Measurements from ENCODE around the gene TMA7.
"Not testable (repeated sequence)": the region's sequence is repeated elsewhere in the genome, so short reads cannot be mapped to it uniquely, and the experiment has no call there.

The TMA7 gene

DNA sequence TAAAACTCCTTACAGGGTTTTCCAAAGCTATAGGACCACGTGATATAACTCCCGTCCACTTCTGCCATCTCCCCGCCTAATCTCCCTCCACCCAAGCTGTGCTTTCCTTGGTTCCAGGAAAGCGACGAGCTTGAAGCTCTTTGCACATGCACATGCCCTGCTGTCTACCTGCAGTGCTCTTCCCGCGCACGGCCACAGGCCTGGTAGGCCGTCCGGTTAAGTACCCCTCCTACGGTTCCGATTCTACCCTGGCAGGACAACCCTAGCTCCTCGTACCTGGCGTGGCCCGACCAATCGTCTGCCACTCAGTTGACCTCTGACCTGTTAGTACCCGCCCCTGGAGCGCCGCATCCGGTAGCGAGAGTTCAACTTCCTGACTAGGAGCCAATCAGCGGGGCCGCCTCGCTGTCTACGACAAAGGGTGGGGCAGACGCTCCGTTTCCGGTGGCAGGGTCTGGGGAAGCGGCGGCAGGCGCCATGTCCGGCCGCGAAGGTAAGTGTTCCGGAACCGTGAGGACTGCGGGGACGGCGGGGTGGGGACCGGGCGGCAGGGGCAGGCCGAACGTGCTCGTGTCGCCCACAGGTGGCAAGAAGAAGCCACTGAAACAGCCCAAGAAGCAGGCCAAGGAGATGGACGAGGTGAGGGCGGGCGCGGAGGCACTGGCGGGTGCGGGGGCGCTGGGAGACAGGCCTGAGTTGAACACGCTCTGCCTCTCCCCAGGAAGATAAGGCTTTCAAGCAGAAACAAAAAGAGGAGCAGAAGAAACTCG, at the start of gene TMA7, which contains the start of gene CCDC51:
TSS of gene TMA7 (plus strand) at position 438 of the 770 bp plus-strand sequence. CDS start at position 478, 40 bp downstream.
TSS of gene CCDC51 (minus strand) at position 300 of the 770 bp plus-strand sequence. CDS start 4,991 bp downstream, outside the sequence.
- Mint-ChIP-seq H3K4me1 (ENCODE audit: low read depth) (peaks cover 39% of the 10 kb centered on the region), H3K9me3 (ENCODE audit: low read depth) (no peaks in the 10 kb centered on the region), H3K36me3 (no peaks in the 10 kb centered on the region), H3K27ac (peak within 1 kb of the TSS; percentile 98), H3K27me3 (no peaks in the 10 kb centered on the region), H3K4me3 (peak within 1 kb of the TSS; percentile 98)

DNA sequence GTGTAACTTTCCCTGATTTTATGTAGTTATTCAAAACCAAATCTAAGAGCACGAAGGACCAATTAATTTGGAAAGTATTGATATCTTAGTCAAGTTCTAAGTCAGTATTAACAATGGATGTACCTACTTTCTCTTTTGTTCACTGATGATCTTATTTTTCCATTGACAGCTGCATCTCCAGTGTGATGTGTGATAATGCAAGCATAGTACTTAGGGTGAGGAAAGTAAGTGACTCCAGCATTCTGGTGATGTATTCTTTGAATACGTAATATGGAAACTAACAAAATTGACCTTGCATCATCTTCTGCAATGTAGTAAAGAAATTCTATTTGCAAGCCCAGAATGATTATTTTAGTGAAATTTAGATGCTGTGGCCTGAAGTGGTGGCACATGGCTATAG, 45.7 kb upstream of the TMA7 start:
- H3K4me3 Mint-ChIP-seq: no peak overlapping the region
- H3K27me3 Mint-ChIP-seq: peaks cover 9% of the 10 kb centered on the region

DNA sequence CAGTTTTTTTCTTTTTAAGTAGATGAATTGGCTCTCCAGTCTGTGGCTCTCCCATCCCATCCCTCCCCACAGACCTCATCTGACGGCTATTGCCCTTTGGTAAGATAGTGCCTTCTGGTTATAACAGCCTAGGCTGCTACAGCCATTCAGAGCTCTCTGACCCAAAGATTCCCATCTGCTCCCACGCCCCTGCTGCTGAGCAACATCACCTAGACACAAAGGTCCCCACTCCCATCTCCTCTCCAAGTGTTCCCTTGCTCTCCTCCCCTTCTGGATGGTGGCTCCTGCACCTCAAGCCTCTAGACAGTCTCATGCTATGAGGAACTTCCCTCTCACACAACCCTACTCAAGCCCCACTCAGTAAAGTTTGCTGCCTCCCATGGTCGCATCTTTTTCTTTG, 44.3 kb upstream of the TMA7 start:
- Mint-ChIP-seq H3K27me3 (peaks cover 9% of the 10 kb centered on the region), H3K9me3 (ENCODE audit: low read depth) (no peaks in the 10 kb centered on the region), H3K27ac (no peak overlapping the region), H3K36me3 (peaks cover 2% of the 10 kb centered on the region), H3K4me1 (ENCODE audit: low read depth) (no peaks in the 10 kb centered on the region), H3K4me3 (no peak overlapping the region)

More for the DNA sequence above, 45.7 kb upstream of the TMA7 start:
- Mint-ChIP-seq H3K36me3 (peaks cover 2% of the 10 kb centered on the region), H3K27ac (no peak overlapping the region), H3K9me3 (ENCODE audit: low read depth) (no peaks in the 10 kb centered on the region), H3K4me1 (ENCODE audit: low read depth) (no peaks in the 10 kb centered on the region)

DNA sequence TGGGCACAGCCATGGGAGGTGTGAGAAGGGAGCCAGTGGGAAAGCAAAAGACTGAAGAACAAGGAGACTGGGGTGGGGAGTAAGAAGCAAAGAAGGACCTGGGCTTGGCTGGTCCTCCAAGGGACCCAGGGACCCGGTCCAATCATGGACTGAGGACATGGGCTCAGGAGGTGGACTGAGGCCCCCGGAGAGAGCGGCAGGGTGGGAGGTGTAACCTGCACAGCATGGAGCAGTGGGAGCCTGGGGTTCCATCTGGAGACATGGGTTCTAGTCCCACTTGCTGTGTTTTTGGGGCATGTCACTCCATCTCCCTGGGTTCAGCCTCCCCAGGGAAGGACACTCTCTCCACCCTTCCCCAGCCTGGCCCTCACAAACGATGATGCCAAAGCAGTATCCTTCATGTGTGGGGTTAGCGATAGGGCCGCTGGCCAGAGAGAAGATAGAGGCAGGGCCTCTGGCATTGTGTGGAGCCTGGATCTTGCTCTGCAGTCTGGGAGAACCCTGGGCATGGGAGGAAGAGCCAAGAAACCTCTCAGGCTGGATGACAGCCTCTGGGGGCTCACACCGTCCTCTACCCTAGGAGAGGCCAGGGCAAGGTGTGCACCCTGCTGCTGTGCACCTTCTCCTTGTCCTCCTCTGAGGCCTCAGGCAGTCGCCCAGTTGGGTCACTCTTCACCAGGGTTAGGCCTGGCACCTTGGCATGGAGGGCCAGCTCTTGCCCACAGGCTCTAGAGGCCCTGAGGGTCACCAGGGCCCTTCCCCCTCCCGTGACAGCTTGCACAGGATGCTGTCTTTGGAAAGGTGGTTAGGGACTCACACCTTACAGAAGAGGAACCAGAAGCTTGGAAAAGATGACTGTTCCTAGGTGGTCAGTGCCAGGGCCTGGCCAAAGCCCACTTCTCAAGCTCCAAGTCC, 42.0 kb upstream of the TMA7 start:
- Mint-ChIP-seq H3K9me3 (ENCODE audit: low read depth) (no peaks in the 10 kb centered on the region), H3K4me1 (ENCODE audit: low read depth) (no peaks in the 10 kb centered on the region), H3K27ac (no peak overlapping the region), H3K4me3 (no peak overlapping the region), H3K36me3 (peaks cover 2% of the 10 kb centered on the region), H3K27me3 (peaks cover 5% of the 10 kb centered on the region)

DNA sequence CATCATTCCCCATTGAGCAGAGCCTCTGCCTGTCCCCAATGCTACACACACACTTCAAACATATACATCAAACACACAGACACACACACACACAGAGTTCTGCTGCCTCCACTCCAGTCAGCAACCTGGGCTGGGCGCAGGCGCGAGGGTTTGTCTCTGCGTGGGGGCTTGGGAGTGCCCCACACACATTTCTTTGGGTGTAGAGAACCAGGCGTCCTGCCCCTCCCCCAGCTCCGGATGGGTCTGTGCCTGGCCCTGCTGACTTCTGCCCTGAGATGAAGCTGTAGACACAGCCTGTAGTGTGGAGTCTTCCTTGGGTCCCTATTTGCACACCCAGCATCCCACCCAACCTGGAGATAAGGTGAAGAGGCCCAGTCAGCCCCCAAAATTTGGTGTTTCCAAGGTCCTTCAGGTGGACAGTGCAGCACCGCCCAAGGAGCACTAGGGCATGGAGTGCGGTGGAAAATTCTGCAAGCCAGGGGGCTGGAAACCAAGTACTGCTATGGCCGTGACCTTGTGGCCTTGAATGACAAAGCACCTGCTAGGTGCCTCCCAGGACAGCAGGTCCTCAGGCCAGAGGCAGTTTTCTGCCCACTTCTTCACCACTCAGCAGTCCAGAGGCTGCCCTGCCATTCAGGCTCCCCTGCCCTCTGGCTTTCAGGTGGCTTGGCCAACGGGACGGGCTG, 41.2 kb upstream of the TMA7 start:
- no peaks in the 10 kb centered on the region for H3K9me3 Mint-ChIP-seq (ENCODE audit: low read depth)
- H3K27me3 Mint-ChIP-seq: peaks cover 3% of the 10 kb centered on the region
- H3K4me3 Mint-ChIP-seq: no peak overlapping the region
- no peak overlapping the region for H3K27ac Mint-ChIP-seq
- H3K4me1 Mint-ChIP-seq (ENCODE audit: low read depth): no peaks in the 10 kb centered on the region
- peaks cover 2% of the 10 kb centered on the region for H3K36me3 Mint-ChIP-seq

DNA sequence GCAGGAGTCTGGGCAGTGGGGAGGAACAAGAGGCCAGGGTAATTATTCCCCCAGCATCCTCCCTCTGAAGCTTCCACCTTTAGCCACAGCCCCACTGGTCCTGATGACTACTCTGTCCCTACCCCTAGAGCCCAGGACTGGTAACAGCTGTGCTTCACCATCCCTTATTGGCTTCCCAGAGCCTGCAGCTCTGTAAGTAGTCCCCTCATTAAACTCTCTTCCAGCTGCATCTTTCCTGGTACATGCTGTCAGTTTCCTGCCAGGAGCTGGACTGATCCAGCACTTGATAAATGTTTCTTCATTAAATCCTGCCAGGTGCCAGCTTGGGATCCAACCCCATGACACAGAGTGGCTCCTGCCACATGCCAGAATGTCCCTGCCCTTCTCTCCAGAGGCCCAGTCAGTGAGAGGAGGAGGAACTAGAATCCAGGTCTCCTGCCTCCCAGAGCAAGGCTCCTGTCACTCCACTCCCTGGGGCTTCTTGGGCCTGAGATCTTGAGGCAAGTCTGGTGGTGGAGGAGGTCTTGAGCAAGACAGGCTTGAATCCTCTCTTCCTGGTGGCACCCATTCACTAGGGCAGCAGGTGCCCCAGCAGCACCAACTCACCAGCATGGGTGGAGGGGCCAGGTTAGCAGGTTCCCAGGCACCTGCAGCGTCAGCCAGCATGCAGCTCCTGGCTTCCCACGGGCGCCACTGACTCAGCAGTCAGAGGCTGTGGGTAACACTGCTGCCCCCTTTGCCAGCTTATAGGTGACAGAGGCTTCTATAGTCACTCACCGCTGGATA, 40.5 kb upstream of the TMA7 start:
- Mint-ChIP-seq H3K36me3 (peaks cover 2% of the 10 kb centered on the region), H3K27ac (no peak overlapping the region), H3K4me1 (ENCODE audit: low read depth) (no peaks in the 10 kb centered on the region), H3K9me3 (ENCODE audit: low read depth) (no peaks in the 10 kb centered on the region), H3K27me3 (peaks cover 3% of the 10 kb centered on the region), H3K4me3 (no peak overlapping the region)

DNA sequence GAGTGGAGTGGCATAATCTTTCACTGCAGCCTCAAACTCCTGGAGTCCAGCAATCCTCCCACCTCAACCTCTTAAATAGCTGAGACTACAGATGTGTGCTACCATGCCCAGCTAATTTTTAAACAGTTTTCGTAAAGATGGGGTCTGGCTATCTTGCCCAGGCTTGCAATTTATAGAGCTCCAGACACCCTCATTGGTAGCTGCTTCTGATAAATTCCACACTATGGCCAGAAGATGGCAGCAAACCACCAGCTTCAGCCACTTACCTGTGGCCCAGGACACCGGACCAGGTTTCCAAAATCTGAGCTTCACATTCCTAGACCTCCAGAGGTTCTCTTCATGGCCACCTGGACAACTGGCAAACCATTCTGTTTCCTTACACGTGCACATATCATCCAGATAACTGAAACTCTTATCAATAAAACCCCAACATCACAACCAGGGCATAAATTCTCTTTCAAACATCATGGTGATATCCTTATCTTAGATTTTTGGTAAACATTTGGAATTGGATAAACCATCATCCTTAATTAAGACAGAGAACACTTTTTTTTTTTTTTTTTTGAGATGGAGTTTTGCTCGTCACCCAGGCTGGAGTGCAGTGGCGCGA, 39.1 kb upstream of the TMA7 start:
- H3K4me3 Mint-ChIP-seq: no peak overlapping the region
- H3K36me3 Mint-ChIP-seq: no peaks in the 10 kb centered on the region
- H3K27me3 Mint-ChIP-seq: peaks cover under 1% of the 10 kb centered on the region
- H3K9me3 Mint-ChIP-seq (ENCODE audit: low read depth): no peaks in the 10 kb centered on the region
- no peak overlapping the region for H3K27ac Mint-ChIP-seq
- H3K4me1 Mint-ChIP-seq (ENCODE audit: low read depth): no peaks in the 10 kb centered on the region

DNA sequence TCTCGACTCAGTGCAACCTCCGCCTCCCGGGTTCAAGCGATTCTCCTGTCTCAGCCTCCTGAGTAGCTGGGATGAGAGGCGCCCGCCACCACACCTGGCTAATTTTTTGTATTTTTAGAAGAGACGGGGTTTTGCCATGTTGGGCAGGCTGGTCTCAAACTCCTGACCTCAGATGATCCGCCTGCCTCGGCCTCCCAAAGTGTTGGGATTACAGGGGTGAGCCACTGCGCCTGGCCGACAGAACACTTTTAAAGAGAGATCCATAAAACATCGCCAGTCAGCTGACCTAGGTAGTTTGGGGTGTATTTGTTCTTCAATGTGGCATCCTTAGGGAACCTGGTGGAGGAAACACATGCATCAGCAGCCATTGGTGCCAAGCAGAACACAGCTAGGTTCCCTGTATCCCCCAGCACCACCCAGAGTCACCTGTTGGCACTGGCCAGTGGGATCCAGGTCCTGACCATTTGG, 38.6 kb upstream of the TMA7 start:
- H3K36me3 Mint-ChIP-seq; H3K4me1 Mint-ChIP-seq (ENCODE audit: low read depth); H3K4me3 Mint-ChIP-seq; H3K27ac Mint-ChIP-seq; H3K27me3 Mint-ChIP-seq; H3K9me3 Mint-ChIP-seq (ENCODE audit: low read depth): not testable (repeated sequence)

DNA sequence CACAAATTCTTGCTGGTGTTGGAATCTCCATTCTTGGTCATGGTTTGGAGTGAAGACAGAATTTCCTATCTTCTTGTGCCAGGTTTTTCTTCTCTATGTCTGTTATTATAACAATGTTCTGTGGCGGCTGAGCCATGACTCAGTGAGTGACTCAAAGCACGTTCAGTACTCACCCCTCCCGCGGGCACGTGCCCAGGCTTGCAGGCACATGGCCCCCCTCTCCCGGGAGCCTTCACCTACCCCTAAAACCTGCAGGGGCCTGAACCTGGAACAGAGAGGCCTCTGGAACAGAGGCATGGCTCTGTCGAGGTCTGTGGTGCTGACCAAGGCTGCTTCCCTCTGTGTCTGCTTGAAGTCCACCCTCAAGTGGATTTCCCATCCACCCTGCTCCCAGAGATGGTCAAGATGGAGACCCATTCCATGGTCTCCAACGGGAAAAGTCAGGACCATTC, 37.8 kb upstream of the TMA7 start:
- no peak overlapping the region for H3K27ac Mint-ChIP-seq
- no peaks in the 10 kb centered on the region for H3K27me3 Mint-ChIP-seq
- no peak overlapping the region for H3K4me3 Mint-ChIP-seq
- no peaks in the 10 kb centered on the region for H3K36me3 Mint-ChIP-seq
- H3K4me1 Mint-ChIP-seq (ENCODE audit: low read depth): no peaks in the 10 kb centered on the region
- H3K9me3 Mint-ChIP-seq (ENCODE audit: low read depth): no peaks in the 10 kb centered on the region

DNA sequence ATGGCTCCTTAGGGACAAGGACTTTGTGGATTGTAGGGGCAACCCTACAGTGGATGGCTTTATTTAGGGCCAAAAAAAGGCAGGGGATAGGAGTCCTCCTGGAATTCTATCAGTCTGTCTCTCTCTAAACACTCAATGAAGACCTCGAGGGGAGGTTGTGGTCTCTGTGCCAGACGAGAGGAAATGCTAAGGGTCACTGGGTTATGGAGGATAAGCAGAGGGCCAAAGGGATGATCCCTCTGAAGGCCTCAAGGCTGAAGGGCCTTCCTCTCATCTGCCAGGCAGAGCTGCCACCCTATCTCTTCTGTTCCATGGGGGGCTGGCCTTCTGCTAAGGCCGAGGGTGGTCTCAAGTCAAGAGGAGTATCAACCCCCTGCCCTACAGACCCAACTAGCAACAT, 37.1 kb upstream of the TMA7 start:
- H3K27ac Mint-ChIP-seq: no peak overlapping the region
- no peak overlapping the region for H3K4me3 Mint-ChIP-seq
- H3K4me1 Mint-ChIP-seq (ENCODE audit: low read depth): no peaks in the 10 kb centered on the region

DNA sequence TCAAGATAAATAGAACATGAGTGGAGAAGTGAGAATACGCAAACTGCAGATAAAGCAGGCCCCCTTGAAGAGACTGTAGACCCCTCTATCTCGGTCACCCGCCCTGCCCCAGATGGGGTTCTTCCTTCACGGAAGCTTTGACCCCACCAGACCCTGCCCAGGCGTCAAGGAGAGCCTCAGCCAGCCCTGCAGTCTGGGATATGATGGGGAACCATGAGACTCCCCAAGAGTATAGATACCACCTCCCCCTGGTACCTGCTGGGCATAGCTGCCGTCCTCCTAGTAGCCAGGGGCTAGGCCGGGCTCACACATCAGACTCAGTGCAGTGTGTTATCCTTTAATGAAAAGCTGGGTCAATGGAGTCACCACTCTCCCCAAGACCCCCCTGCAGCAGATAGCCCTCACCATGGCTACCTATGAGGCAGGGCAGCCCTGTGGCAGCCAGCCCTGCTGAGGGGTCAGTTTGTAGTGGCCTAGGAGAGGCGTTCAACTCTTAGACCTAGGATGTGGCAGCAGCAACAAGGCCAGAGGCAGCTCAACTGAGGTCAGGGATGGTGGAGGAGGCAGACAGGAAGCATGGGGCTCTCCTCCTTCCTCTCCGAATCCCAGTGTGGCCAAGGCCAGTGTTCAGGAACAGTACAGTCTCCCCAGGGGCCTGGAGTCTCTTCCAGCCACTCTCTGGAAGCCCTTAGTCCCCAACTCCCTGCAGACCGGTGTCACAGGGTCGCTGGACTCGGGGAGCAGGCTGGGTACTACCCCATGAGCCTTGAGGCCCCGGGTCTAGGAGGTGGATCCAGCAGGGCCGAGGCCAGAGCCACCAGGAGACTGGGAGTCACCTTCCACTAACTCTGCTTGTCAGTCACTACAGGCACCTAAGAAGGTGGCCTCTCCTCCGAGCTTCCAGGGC, 36.3 kb upstream of the TMA7 start:
- Mint-ChIP-seq H3K4me3 (no peak overlapping the region), H3K4me1 (ENCODE audit: low read depth) (no peaks in the 10 kb centered on the region), H3K27me3 (no peaks in the 10 kb centered on the region), H3K27ac (no peak overlapping the region), H3K36me3 (no peaks in the 10 kb centered on the region), H3K9me3 (ENCODE audit: low read depth) (no peaks in the 10 kb centered on the region)

More for the DNA sequence above, 37.1 kb upstream of the TMA7 start:
- Mint-ChIP-seq H3K9me3 (ENCODE audit: low read depth) (no peaks in the 10 kb centered on the region), H3K36me3 (no peaks in the 10 kb centered on the region), H3K27me3 (no peaks in the 10 kb centered on the region)

DNA sequence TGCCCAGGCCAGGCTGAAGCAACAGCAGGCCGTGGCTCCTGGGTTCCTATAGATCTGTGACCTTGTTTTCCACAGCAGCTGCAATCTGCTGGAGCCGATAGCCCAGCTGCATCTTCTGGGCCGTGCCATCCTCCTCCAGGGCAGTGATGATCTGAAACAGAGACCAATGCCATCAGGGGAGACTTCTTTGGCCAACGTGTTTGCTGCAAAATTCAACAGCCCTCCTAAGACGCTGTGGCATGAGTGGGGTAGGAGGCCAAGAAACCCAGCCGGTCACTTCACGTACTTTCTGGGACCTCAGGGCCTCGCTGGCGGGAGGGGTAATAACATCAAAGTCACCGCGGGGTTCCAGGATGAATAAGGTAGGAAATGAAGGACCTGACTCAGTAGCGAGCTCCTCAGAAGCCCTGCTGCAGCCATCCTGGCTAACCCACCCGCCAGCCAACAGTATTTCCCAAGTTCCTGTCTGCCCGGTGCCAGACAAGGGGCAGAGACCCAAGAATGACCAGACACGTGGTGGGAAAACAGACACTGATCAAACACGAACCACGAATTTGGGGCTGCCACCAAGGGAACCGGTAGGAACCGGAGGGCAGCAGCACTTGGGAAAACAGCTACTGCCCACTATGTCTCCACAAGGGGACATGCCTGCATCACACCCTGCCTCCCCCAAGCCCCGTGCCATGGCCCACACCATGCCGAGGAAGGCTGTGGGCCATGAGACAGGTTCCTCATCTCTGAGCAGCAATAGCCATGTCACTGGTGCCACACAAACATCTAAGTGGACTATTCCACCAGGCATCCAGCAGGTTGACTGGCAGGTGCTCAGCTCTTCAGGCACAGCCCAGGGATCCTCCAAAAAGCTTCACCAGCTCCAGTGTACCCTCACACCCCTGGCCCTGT, 35.4 kb upstream of the TMA7 start:
- Mint-ChIP-seq H3K36me3 (no peaks in the 10 kb centered on the region), H3K4me3 (no peak overlapping the region), H3K9me3 (ENCODE audit: low read depth) (no peaks in the 10 kb centered on the region)

More for the DNA sequence above, 35.4 kb upstream of the TMA7 start:
- H3K4me1 Mint-ChIP-seq (ENCODE audit: low read depth): no peaks in the 10 kb centered on the region
- H3K27me3 Mint-ChIP-seq: no peaks in the 10 kb centered on the region
- no peak overlapping the region for H3K27ac Mint-ChIP-seq
